MCF 10A (cell line): ENCODE data around the gene GLIS2. TPM values are rescaled to one million over a fixed set of nuclear protein-coding genes. Genes with fewer than 3 reads are reported as not detected.

Experiments
- BruUV-seq: library from RNA; stranded (reverse); fragments of 400-500 nt; replicated peaks from 2 replicates; lab custom pipeline; 2021; lab: Mats Ljungman, UMichigan
- CTCF ChIA-PET: fragments of 300-600 bp; sonication (Branson Sonifier 250); formaldehyde crosslinking; extraction: SDS; loops from one replicate; lab custom pipeline; 2021; ENCODE audit warnings: antibody characterized with exemption, inconsistent platforms; lab: Yijun Ruan, JAX
- POLR2A ChIA-PET: fragments of 300-600, 350-650 bp; sonication (Branson Sonifier 250); formaldehyde crosslinking; extraction: SDS; loops from one replicate; lab custom pipeline; 2020; ENCODE audit warnings: antibody characterized with exemption, inconsistent platforms; lab: Yijun Ruan, JAX
- DNase-seq: peaks from one replicate; pipeline ENCODE4 v3.0.0-alpha.2; 2018; ENCODE audit not compliant: unreplicated experiment
- H3K27ac Mint-ChIP-seq: one replicate; pipeline ENCODE4 v1.8.0; 2022; ENCODE audit warnings: mild to moderate bottlenecking, low read depth, mixed read lengths; ENCODE audit not compliant: unreplicated experiment
- H3K27me3 Mint-ChIP-seq: one replicate; pipeline ENCODE4 v1.8.0; 2022; ENCODE audit warnings: mixed read lengths; ENCODE audit not compliant: insufficient read depth, unreplicated experiment
- H3K36me3 Mint-ChIP-seq: one replicate; pipeline ENCODE4 v1.8.0; 2022; ENCODE audit warnings: mild to moderate bottlenecking, moderate library complexity, mixed read lengths; ENCODE audit not compliant: insufficient read depth, unreplicated experiment
- H3K4me1 Mint-ChIP-seq: one replicate; pipeline ENCODE4 v1.8.0; 2022; ENCODE audit warnings: mixed read lengths; ENCODE audit not compliant: insufficient read depth, unreplicated experiment
- H3K4me3 Mint-ChIP-seq: one replicate; pipeline ENCODE4 v1.8.0; 2022; ENCODE audit warnings: mild to moderate bottlenecking, moderate library complexity, mixed read lengths; ENCODE audit not compliant: unreplicated experiment
- H3K9me3 Mint-ChIP-seq: one replicate; pipeline ENCODE4 v1.8.0; 2022; ENCODE audit warnings: mixed read lengths; ENCODE audit not compliant: unreplicated experiment
- intact Hi-C: fragments of 100-400 bp; cut with micrococcal nuclease; formaldehyde crosslinking; loops from 2 replicates; pipeline ENCODE4 v1.14.1; 2022
- total RNA-seq: library from RNA; stranded (reverse); gene quantifications from 2 replicates; pipeline ENCODE4 v1.2.3, GENCODE V29; 2022
- TF ChIP-seq, protein P1 (sequence below): fragments of 200-600 bp; IDR thresholded peaks from one replicate; pipeline ENCODE4 v1.8.0; 2022; ENCODE audit warnings: antibody characterized with exemption, mild to moderate bottlenecking; ENCODE audit not compliant: unreplicated experiment

GLIS2 gene
- total RNA-seq, 1 experiment from 2014 or later = 14.7 TPM

DNA sequence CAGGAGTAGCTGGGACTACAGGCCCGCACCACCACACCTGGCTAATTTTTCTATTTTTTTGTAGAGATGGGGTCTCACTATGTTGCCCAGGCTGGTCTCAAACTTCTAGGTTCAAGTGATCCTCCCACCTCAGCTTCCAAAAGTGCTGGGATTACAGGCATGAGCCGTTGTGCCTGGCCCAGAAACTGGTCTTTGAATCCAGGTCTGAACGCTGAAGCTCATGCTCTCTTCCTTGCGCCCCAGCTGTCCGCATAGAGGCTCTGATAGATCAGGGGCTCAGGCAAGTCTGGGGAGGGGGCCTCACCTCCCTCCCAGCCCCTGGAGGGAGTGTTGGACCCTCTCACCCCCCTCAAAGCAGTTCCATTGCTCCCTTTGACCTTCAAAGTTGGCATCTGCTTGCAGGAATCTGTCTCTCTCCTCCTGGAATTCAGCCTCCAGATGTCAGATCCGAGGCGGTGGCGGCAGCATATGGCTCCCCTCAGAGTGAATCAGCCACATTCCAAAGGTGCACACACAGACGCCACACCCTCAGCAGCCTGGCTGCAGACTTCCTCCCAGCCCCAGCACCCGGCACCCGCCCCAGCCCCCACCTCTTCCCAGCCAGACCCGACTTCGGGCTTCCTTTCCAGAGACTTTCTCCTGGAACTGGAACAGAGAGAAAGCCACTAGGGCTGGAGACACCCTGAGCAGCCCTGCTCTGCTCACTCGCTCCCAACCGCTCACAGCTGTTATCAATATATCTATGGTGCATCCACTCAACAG lies 16.9 kb upstream of the GLIS2 start:
- intact Hi-C loops = loop anchor here (1.0 kb wide), 2 partner anchors 8 to 9 kb away; no protein-coding TSS in a partner anchor
- peak overlapping the region; percentile 44 for H3K4me3 Mint-ChIP-seq

DNA sequence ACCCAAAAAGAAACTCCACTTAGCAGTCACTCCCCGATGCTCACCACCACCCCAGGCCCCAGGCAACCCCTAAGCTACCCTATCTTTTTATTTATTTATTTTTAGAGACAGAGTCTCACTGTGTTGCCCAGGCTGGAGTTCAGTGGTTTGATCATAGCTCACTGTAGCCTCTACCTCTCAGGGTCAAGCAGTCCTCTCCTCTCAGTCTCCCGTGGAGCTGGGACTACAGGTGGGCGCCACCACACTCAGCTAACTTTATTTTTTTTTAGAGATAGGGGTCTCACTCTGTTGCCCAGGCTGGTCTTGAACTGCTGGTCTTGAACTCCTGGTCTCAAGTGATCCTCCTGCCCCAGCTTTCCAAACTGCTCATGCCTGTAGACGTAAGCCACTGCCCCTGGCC lies 14.7 kb upstream of the GLIS2 start:
- TF ChIP-seq, protein P1, sequence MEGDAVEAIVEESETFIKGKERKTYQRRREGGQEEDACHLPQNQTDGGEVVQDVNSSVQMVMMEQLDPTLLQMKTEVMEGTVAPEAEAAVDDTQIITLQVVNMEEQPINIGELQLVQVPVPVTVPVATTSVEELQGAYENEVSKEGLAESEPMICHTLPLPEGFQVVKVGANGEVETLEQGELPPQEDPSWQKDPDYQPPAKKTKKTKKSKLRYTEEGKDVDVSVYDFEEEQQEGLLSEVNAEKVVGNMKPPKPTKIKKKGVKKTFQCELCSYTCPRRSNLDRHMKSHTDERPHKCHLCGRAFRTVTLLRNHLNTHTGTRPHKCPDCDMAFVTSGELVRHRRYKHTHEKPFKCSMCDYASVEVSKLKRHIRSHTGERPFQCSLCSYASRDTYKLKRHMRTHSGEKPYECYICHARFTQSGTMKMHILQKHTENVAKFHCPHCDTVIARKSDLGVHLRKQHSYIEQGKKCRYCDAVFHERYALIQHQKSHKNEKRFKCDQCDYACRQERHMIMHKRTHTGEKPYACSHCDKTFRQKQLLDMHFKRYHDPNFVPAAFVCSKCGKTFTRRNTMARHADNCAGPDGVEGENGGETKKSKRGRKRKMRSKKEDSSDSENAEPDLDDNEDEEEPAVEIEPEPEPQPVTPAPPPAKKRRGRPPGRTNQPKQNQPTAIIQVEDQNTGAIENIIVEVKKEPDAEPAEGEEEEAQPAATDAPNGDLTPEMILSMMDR = no peak
- peaks cover 23% of the 10 kb centered on the region for H3K36me3 Mint-ChIP-seq
- H3K4me1 Mint-ChIP-seq = peaks cover 11% of the 10 kb centered on the region
- DNase-seq = no peak
- no peaks in the 10 kb centered on the region for H3K27me3 Mint-ChIP-seq
- H3K9me3 Mint-ChIP-seq = no peaks in the 10 kb centered on the region
- CTCF ChIA-PET = interaction anchor here (0.8 to 5.2 kb wide), 3 partner anchors 12 to 47 kb away, joined by 5 to 30 read pairs (median 6); no protein-coding TSS in a partner anchor
- POLR2A ChIA-PET = interaction anchor here (0.6 to 1.2 kb wide), 4 partner anchors 15 to 342 kb away, joined by 3 to 7 read pairs (median 4); partner anchors contain the start of genes GLIS2 and TFAP4
- no peak overlapping the region for H3K4me3 Mint-ChIP-seq
- peak overlapping the region; percentile 64 for H3K27ac Mint-ChIP-seq
- no TSS peak for BruUV-seq
- intact Hi-C loops = no loop called here

More for the DNA sequence above, 16.9 kb upstream of the GLIS2 start:
- peak overlapping the region; percentile 96 for H3K27ac Mint-ChIP-seq
- H3K9me3 Mint-ChIP-seq = no peaks in the 10 kb centered on the region
- DNase-seq = peak; percentile 89
- TF ChIP-seq, protein P1 = no peak
- ChIA-PET POLR2A (interaction anchor here (0.5 to 2.7 kb wide), 15 partner anchors 9 to 141 kb away, joined by 3 to 20 read pairs (median 4); partner anchors contain the start of gene TFAP4), CTCF (interaction anchor here (0.6 to 5.2 kb wide), 8 partner anchors 10 to 102 kb away, joined by 3 to 30 read pairs (median 4); no protein-coding TSS in a partner anchor)
- H3K36me3 Mint-ChIP-seq = peaks cover 16% of the 10 kb centered on the region
- peaks cover 14% of the 10 kb centered on the region for H3K4me1 Mint-ChIP-seq
- H3K27me3 Mint-ChIP-seq = no peaks in the 10 kb centered on the region
- BruUV-seq = TSS peak; percentile 15

DNA sequence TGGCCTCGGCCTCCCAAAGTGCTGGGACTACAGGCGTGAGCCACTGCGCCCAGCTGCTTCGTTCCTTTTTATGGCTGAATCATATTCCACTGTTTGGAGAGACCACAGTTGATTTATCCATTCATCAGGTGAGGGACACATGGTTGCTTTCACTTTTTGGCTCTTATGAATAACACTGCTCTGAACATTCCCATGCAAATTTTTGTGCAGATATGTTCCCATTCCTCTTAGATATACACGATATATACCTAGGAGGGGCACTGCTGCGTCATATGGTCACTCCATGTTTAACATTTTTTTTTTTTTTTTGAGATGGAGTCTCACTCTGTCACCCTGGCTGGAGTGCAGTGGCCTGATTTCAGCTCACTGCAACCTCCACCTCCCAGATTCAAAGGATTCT lies 13.9 kb upstream of the GLIS2 start:
- ChIA-PET CTCF (interaction anchor here (0.6 to 2.2 kb wide), 2 partner anchors 13 to 77 kb away, joined by 3 to 8 read pairs; no protein-coding TSS in a partner anchor), POLR2A (interaction anchor here (1.2 kb wide), 1 partner anchor 14 kb away, joined by 3 read pairs; the partner anchor contains the start of gene GLIS2)
- Mint-ChIP-seq H3K4me3 (no peak overlapping the region), H3K27me3 (no peaks in the 10 kb centered on the region), H3K4me1 (peaks cover 15% of the 10 kb centered on the region), H3K36me3 (peaks cover 23% of the 10 kb centered on the region), H3K9me3 (no peaks in the 10 kb centered on the region), H3K27ac (peak overlapping the region; percentile 64)
- TF ChIP-seq, protein P1 = no peak
- intact Hi-C loops = no loop called here
- no peak for DNase-seq
- no TSS peak for BruUV-seq

DNA sequence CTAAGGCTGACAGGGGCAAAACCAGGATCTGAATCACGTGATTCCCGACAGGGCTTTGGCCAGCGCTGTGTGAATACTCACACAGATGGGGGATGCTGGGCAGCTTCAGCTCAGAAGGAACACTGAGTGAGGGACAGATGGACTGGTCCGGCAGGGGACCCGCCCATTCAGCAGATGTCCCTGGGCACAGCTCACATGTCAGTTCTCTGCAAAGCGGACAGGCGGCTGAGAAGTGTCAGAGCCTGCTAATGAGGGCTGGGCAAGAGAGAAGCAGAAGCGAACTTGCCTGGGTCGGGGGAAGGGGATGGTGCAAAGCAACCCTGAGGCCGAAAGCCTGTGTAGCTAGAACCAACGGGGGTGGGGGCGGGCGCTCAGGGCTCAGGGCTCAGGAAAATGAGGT lies 11.9 kb upstream of the GLIS2 start:
- Mint-ChIP-seq H3K36me3 (peaks cover 28% of the 10 kb centered on the region), H3K9me3 (no peaks in the 10 kb centered on the region), H3K4me3 (no peak overlapping the region), H3K27me3 (no peaks in the 10 kb centered on the region), H3K4me1 (peaks cover 15% of the 10 kb centered on the region), H3K27ac (peak overlapping the region; percentile 77)
- POLR2A ChIA-PET = interaction anchor here (0.7 to 1.4 kb wide), 3 partner anchors 13 to 176 kb away, joined by 3 to 5 read pairs (median 3); no protein-coding TSS in a partner anchor
- intact Hi-C loops = no loop called here
- BruUV-seq = no TSS peak
- CTCF ChIA-PET = interaction anchor here (0.7 to 2.2 kb wide), 2 partner anchors 14 to 15 kb away, joined by 3 to 8 read pairs; no protein-coding TSS in a partner anchor
- TF ChIP-seq, protein P1 = no peak
- DNase-seq = no peak
